Testis (tissue), 2 donors: Measurements from ENCODE around the gene COL6A2.

Experiments
- POLR2A ChIP-seq: fragments of 450-650 bp; IDR thresholded peaks from one replicate; pipeline ENCODE4 v1.6.1; 2017; ENCODE audit warnings: antibody characterized with exemption, mild to moderate bottlenecking, moderate library complexity
- TF ChIP-seq, protein P1 (sequence below), 3 experiments: fragments of 450-650 bp in 2 of 3; fragments of 200-600 bp in 1 of 3; sonication (generic) in 1 of 3; IDR thresholded peaks; one replicate each; pipeline ENCODE4 v1.5.1; 2016 to 2019; ENCODE audit warnings: antibody characterized with exemption in 3 of 3, mild to moderate bottlenecking in 2 of 3, moderate library complexity in 1 of 3

DNA sequence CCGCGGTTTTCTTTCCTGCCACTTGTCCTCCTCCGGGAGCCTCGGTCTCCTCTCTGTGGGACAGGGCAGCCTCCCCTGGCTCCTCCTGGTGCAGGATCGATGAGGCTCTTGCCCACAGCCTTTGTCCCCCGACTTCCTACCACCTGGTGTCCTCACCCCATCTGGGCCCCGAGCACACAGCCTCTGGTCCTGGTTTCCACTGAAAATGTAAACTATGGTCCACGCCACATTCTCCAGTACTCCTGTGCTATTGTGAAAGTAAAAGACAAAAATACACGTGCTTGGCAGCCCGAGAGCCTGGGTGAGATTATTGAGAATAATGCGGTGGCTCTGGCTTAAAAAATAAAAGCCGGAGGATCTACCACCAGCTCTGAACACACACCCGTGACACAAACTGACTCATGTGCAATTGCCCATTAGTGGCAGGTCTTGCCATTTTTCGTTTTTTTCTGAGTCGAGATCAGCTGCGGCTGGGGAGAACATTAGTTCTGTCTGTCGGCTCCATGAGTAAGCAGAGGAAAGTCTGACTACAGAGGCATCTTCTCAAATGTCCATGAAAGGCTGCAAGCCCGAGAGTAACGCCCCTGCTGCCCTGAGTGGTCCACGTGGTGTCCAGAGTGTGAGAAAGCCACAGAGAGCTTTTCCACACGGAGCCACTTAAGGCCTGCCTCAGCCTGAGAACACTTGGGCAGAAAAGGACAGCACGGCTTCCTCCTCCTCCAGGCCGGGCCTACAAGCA is 5.7 kb upstream of the COL6A2 start:
- TF ChIP-seq, protein P1, sequence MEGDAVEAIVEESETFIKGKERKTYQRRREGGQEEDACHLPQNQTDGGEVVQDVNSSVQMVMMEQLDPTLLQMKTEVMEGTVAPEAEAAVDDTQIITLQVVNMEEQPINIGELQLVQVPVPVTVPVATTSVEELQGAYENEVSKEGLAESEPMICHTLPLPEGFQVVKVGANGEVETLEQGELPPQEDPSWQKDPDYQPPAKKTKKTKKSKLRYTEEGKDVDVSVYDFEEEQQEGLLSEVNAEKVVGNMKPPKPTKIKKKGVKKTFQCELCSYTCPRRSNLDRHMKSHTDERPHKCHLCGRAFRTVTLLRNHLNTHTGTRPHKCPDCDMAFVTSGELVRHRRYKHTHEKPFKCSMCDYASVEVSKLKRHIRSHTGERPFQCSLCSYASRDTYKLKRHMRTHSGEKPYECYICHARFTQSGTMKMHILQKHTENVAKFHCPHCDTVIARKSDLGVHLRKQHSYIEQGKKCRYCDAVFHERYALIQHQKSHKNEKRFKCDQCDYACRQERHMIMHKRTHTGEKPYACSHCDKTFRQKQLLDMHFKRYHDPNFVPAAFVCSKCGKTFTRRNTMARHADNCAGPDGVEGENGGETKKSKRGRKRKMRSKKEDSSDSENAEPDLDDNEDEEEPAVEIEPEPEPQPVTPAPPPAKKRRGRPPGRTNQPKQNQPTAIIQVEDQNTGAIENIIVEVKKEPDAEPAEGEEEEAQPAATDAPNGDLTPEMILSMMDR (IDR thresholded peaks at IDR 0.05) = no peak
- no peak for TF ChIP-seq POLR2A
